Stimulated activated CD4-positive, alpha-beta T cell treated with anti-CD3 and anti-CD28 coated beads, Interleukin-1b, Interleukin-23, amount 100 ng/mL, for 48 hours (primary cell): ENCODE results near the gene FBXW8.
A peak's percentile ranks its signal among the peaks of the same experiment; 100 is the strongest.

Source experiments
- DNase-seq: peaks from one replicate; pipeline ENCODE4 v3.0.0-alpha.2; 2020

Gene FBXW8

GRCh38 chr12:117063162-117063911 lies 152.6 kb downstream of the FBXW8 start:
- peak; percentile 5 for DNase-seq

GRCh38 chr12:117064049-117064448 lies 153.3 kb downstream of the FBXW8 start:
- DNase-seq = no peak

- DNase-seq = no peak
Measured at GRCh38 chr12:117064596-117064995, 153.8 kb downstream of the FBXW8 start.

GRCh38 chr12:117067016-117067415 lies 156.3 kb downstream of the FBXW8 start:
- no peak for DNase-seq

- DNase-seq = no peak
Measured at GRCh38 chr12:117067638-117068037, 156.9 kb downstream of the FBXW8 start.

GRCh38 chr12:117068492-117068891 lies 157.7 kb downstream of the FBXW8 start:
- DNase-seq = no peak

- no peak for DNase-seq
Measured at GRCh38 chr12:117069101-117069797, 158.5 kb downstream of the FBXW8 start.

GRCh38 chr12:117069926-117070900 lies 159.5 kb downstream of the FBXW8 start:
- no peak for DNase-seq

- DNase-seq = no peak
Measured at GRCh38 chr12:117071009-117071408, 160.3 kb downstream of the FBXW8 start.

- DNase-seq = no peak
Measured at GRCh38 chr12:117072106-117072505, 161.4 kb downstream of the FBXW8 start.

- no peak for DNase-seq
Measured at GRCh38 chr12:117072736-117073490, 162.2 kb downstream of the FBXW8 start.

GRCh38 chr12:117073611-117074010 lies 162.9 kb downstream of the FBXW8 start:
- no peak for DNase-seq

GRCh38 chr12:117076410-117077372 lies 165.9 kb downstream of the FBXW8 start:
- no peak for DNase-seq

GRCh38 chr12:117079487-117079886 lies 168.7 kb downstream of the FBXW8 start:
- no peak for DNase-seq

GRCh38 chr12:117080661-117081144 lies 170.0 kb downstream of the FBXW8 start:
- DNase-seq = no peak
